Astrocyte (in vitro differentiated cells and primary cell): Measurements from ENCODE around the gene HHIPL2. TPM values are rescaled to one million over a fixed set of nuclear protein-coding genes. Genes with fewer than 3 reads are reported as not detected.

ENCODE experiments used
- DNase-seq: peaks from one replicate; pipeline ENCODE4 v3.0.0-alpha.2; 2010; ENCODE audit warnings: low read depth
- FAIRE-seq: peaks from 2 replicates; lab custom pipeline; 2011; peaks lifted over from hg19 to GRCh38; lab: Jason Lieb, UNC
- H2AFZ ChIP-seq: 2 replicates; pipeline ENCODE4 v1.6.0; 2012; ENCODE audit warnings: low read depth, low read length, inconsistent platforms
- H3K27ac ChIP-seq: 2 replicates; pipeline ENCODE4 v1.5.1; 2011; ENCODE audit warnings: low read depth, low read length, inconsistent platforms
- H3K27me3 ChIP-seq: 2 replicates; pipeline ENCODE4 v1.6.0; 2011; ENCODE audit warnings: low read length, inconsistent platforms; ENCODE audit not compliant: insufficient read depth
- H3K36me3 ChIP-seq: 2 replicates; pipeline ENCODE4 v1.5.1; 2011; ENCODE audit warnings: low read length, inconsistent platforms; ENCODE audit not compliant: insufficient read depth
- H3K4me1 ChIP-seq: 2 replicates; pipeline ENCODE4 v1.5.1; 2011; ENCODE audit warnings: low read length, inconsistent platforms; ENCODE audit not compliant: insufficient read depth
- H3K4me2 ChIP-seq: 2 replicates; pipeline ENCODE4 v1.6.0; 2012; ENCODE audit warnings: low read length, inconsistent platforms
- H3K4me3 ChIP-seq: 2 replicates; pipeline ENCODE4 v1.5.1; 2011; ENCODE audit warnings: low read depth, mild to moderate bottlenecking, low read length, inconsistent platforms; ENCODE audit not compliant: insufficient read depth
- H3K79me2 ChIP-seq: 2 replicates; pipeline ENCODE4 v1.6.0; 2012; ENCODE audit warnings: mild to moderate bottlenecking, low read length, inconsistent platforms; ENCODE audit not compliant: insufficient read depth
- H3K9ac ChIP-seq: 2 replicates; pipeline ENCODE4 v1.6.0; 2012; ENCODE audit warnings: mild to moderate bottlenecking, low read length, inconsistent platforms
- H3K9me3 ChIP-seq: 2 replicates; pipeline ENCODE4 v1.5.1; 2012; ENCODE audit warnings: low read depth, mild to moderate bottlenecking, low read length, inconsistent platforms; ENCODE audit not compliant: insufficient read depth
- H4K20me1 ChIP-seq: 2 replicates; pipeline ENCODE4 v1.6.0; 2012; ENCODE audit warnings: low read length, inconsistent platforms; ENCODE audit not compliant: insufficient read depth
- H3K27ac Mint-ChIP-seq: one replicate; pipeline ENCODE4 v1.8.0; 2021; ENCODE audit warnings: mild to moderate bottlenecking, mixed read lengths; ENCODE audit not compliant: unreplicated experiment
- H3K27me3 Mint-ChIP-seq: one replicate; pipeline ENCODE4 v1.8.0; 2021; ENCODE audit warnings: low read depth, mixed read lengths; ENCODE audit not compliant: unreplicated experiment
- H3K36me3 Mint-ChIP-seq: one replicate; pipeline ENCODE4 v1.8.0; 2021; ENCODE audit warnings: low read depth, mixed read lengths; ENCODE audit not compliant: unreplicated experiment
- H3K4me1 Mint-ChIP-seq: one replicate; pipeline ENCODE4 v1.8.0; 2021; ENCODE audit warnings: low read depth, mixed read lengths; ENCODE audit not compliant: unreplicated experiment
- H3K4me3 Mint-ChIP-seq: one replicate; pipeline ENCODE4 v1.8.0; 2021; ENCODE audit warnings: mild to moderate bottlenecking, moderate library complexity, mixed read lengths; ENCODE audit not compliant: unreplicated experiment
- H3K9me3 Mint-ChIP-seq: one replicate; pipeline ENCODE4 v1.8.0; 2021; ENCODE audit warnings: mild to moderate bottlenecking, mixed read lengths; ENCODE audit not compliant: unreplicated experiment
- EZH2 ChIP-seq: IDR thresholded peaks from 2 replicates; pipeline ENCODE4 v1.6.1; 2012; ENCODE audit warnings: mild to moderate bottlenecking, low read length, inconsistent platforms; ENCODE audit not compliant: insufficient read depth
- total RNA-seq: library from RNA; stranded (reverse); gene quantifications from 2 replicates; pipeline ENCODE4 v1.2.1, GENCODE V29; 2021
- TF ChIP-seq, protein P1 (sequence below): IDR thresholded peaks from 2 replicates; pipeline ENCODE4 v1.5.1; 2011; ENCODE audit warnings: low read depth, mild to moderate bottlenecking, inconsistent platforms, low read length, moderate library complexity; ENCODE audit not compliant: insufficient read depth

HHIPL2 gene
- total RNA-seq, 1 donor from 2014 or later, result 0.16 TPM

DNA sequence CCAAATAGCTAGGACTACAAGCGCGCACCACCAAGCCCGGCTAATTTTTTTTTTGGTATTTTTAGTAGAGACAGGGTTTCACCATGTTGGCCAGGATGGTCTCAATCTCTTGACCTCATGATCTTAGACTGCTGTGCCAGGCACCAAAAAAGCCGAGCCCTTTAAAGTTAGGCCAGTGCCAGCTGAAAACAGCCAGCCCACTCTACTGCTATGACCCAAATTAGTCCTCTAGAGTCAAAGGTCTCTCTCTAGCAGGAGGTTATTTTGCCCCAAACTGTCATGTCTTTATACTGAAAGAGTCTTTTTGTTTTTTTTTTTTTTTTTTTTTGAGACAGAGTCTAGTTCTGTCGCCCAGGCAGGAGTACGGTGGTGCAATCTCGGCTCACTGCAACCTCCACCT is 9.7 kb upstream of the HHIPL2 start:
- Histone ChIP-seq H3K79me2 (no peaks in the 10 kb centered on the region), H3K9ac (no peak overlapping the region), H4K20me1 (no peaks in the 10 kb centered on the region), H3K27me3 (no peaks in the 10 kb centered on the region), H3K4me1 (peaks cover 5% of the 10 kb centered on the region), H2AFZ (no peak overlapping the region), H3K9me3 (no peaks in the 10 kb centered on the region), H3K4me2 (no peak overlapping the region), H3K36me3 (peaks cover 16% of the 10 kb centered on the region), H3K27ac (no peak overlapping the region), H3K4me3 (no peak overlapping the region)
- no peaks in the 10 kb centered on the region for H3K9me3 Mint-ChIP-seq
- no peak for DNase-seq
- H3K36me3 Mint-ChIP-seq, result peaks cover 8% of the 10 kb centered on the region
- H3K27ac Mint-ChIP-seq, result no peak overlapping the region
- FAIRE-seq, result no peak
- H3K27me3 Mint-ChIP-seq, result no peaks in the 10 kb centered on the region
- no peak overlapping the region for H3K4me3 Mint-ChIP-seq
- no peak for TF ChIP-seq EZH2
- TF ChIP-seq, protein P1, sequence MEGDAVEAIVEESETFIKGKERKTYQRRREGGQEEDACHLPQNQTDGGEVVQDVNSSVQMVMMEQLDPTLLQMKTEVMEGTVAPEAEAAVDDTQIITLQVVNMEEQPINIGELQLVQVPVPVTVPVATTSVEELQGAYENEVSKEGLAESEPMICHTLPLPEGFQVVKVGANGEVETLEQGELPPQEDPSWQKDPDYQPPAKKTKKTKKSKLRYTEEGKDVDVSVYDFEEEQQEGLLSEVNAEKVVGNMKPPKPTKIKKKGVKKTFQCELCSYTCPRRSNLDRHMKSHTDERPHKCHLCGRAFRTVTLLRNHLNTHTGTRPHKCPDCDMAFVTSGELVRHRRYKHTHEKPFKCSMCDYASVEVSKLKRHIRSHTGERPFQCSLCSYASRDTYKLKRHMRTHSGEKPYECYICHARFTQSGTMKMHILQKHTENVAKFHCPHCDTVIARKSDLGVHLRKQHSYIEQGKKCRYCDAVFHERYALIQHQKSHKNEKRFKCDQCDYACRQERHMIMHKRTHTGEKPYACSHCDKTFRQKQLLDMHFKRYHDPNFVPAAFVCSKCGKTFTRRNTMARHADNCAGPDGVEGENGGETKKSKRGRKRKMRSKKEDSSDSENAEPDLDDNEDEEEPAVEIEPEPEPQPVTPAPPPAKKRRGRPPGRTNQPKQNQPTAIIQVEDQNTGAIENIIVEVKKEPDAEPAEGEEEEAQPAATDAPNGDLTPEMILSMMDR, result no peak
- peaks cover 4% of the 10 kb centered on the region for H3K4me1 Mint-ChIP-seq

- Mint-ChIP-seq H3K36me3 (peaks cover 10% of the 10 kb centered on the region), H3K27ac (no peak overlapping the region), H3K27me3 (no peaks in the 10 kb centered on the region), H3K9me3 (no peaks in the 10 kb centered on the region), H3K4me3 (no peak overlapping the region), H3K4me1 (peaks cover 4% of the 10 kb centered on the region)
- Histone ChIP-seq H3K27me3 (no peaks in the 10 kb centered on the region), H4K20me1 (no peaks in the 10 kb centered on the region), H3K36me3 (peaks cover 16% of the 10 kb centered on the region), H3K4me2 (no peak overlapping the region), H2AFZ (no peak overlapping the region), H3K9ac (no peak overlapping the region), H3K4me1 (peaks cover 5% of the 10 kb centered on the region), H3K9me3 (no peaks in the 10 kb centered on the region), H3K4me3 (no peak overlapping the region), H3K79me2 (no peaks in the 10 kb centered on the region), H3K27ac (no peak overlapping the region)
- DNase-seq (no peak), FAIRE-seq (no peak)
- TF ChIP-seq EZH2, result no peak
- TF ChIP-seq, protein P1, result no peak
Measured at GRCh38 chr1:222557148-222557547, 9.2 kb upstream of the HHIPL2 start.

- peak; percentile 58 for FAIRE-seq
- H3K9ac ChIP-seq, result no peak overlapping the region
Measured at GRCh38 chr1:222555992-222556615, 8.2 kb upstream of the HHIPL2 start.

More at GRCh38 chr1:222555992-222556615, 8.2 kb upstream of the HHIPL2 start:
- Mint-ChIP-seq H3K27ac (no peak overlapping the region), H3K4me3 (no peak overlapping the region), H3K36me3 (peaks cover 10% of the 10 kb centered on the region), H3K27me3 (no peaks in the 10 kb centered on the region), H3K9me3 (no peaks in the 10 kb centered on the region), H3K4me1 (peaks cover 4% of the 10 kb centered on the region)
- no peak overlapping the region for H2AFZ ChIP-seq
- H3K27me3 ChIP-seq, result no peaks in the 10 kb centered on the region
- H3K4me3 ChIP-seq, result no peak overlapping the region
- TF ChIP-seq, protein P1, result no peak
- no peak for TF ChIP-seq EZH2
- peaks cover 16% of the 10 kb centered on the region for H3K36me3 ChIP-seq
- peaks cover 5% of the 10 kb centered on the region for H3K4me1 ChIP-seq
- H3K79me2 ChIP-seq, result no peaks in the 10 kb centered on the region
- no peaks in the 10 kb centered on the region for H4K20me1 ChIP-seq
- no peak overlapping the region for H3K4me2 ChIP-seq
- no peak overlapping the region for H3K27ac ChIP-seq
- no peaks in the 10 kb centered on the region for H3K9me3 ChIP-seq
- DNase-seq, result no peak
